ENCODE results near the gene CBFA2T2. TPM values are rescaled to one million over a fixed set of nuclear protein-coding genes. Genes with fewer than 3 reads are reported as not detected.

Gene CBFA2T2
- total RNA-seq, 4 donors from 2014 or later, result 17.2 to 24.6 (median 21.7) TPM

DNA sequence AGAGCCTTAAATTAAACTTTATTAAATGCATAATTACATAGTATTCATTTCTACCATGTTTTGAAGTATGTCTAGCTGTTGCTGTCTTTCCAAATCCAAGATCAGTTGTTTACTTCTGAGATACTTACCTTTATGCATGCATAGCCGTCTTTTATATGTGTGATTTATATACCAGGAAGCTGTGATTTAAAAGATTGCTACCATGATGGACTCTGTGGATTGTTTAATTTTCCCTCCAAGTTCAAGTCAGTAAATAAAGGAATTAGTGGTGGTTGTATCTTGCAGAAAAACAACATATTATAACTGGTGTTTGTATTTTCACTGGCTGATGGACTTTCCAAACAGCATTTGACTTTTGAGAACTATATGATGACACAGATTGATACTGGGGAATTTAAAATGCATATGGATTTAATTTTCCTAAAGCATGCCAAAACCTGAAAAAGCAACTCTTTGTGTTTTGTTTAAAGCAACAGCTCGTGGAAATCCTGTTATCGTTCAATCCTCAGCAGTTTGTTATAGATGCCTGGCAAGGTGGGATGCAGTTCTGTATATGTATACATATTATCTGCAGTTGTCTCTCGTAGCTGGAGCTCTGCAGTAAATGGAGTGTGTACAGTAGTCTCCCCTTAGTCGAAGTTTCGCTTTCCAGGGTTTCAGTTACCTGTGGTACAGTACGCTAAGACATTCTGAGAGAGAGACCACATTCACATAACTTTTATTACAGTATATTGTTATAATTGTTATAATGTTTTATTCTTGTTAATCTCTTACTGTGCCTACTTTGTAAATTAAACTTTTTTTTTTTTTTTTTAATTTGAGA lies 77.1 kb downstream of the CBFA2T2 start:
- no peak overlapping the region for H3K4me3 ChIP-seq (ENCODE audit: low read depth, poor library complexity, severe bottlenecking)
- WGBS, 2 donors, result 43 to 46% methylated on average over 7 of the region's 7 CpGs
- TF ChIP-seq CTCF (IDR thresholded peaks at IDR 0.05) (no peak), POLR2A (IDR thresholded peaks at IDR 0.05) (no peak)
- DNase-seq (ENCODE audit: low spot score in 2 of 2), result no peak
- intact Hi-C loops (cut with DNase I; ENCODE audit: low total_unique reads), result no loop called here

- intact Hi-C loops (cut with DNase I; ENCODE audit: low total_unique reads), result no loop called here
Measured at GRCh38 chr20:33567949-33568348, 78.1 kb downstream of the CBFA2T2 start.

GRCh38 chr20:33568378-33568777 lies 78.5 kb downstream of the CBFA2T2 start:
- 51 to 59% methylated on average over 9 of the region's 9 CpGs for WGBS, 2 donors
- no peak for DNase-seq (ENCODE audit: low spot score in 2 of 2)
- H3K4me3 ChIP-seq (ENCODE audit: low read depth, poor library complexity, severe bottlenecking), result no peak overlapping the region
- intact Hi-C loops (cut with DNase I; ENCODE audit: low total_unique reads), result no loop called here
- TF ChIP-seq POLR2A (IDR thresholded peaks at IDR 0.05) (no peak), CTCF (IDR thresholded peaks at IDR 0.05) (no peak)

More at GRCh38 chr20:33567949-33568348, 78.1 kb downstream of the CBFA2T2 start:
- H3K4me3 ChIP-seq (ENCODE audit: low read depth, poor library complexity, severe bottlenecking), result no peak overlapping the region
- no peak for TF ChIP-seq CTCF (IDR thresholded peaks at IDR 0.05)
- no peak for TF ChIP-seq POLR2A (IDR thresholded peaks at IDR 0.05)
- 91 to 93% methylated on average over 4 of the region's 4 CpGs for WGBS, 2 donors
- no peak for DNase-seq (ENCODE audit: low spot score in 2 of 2)

DNA sequence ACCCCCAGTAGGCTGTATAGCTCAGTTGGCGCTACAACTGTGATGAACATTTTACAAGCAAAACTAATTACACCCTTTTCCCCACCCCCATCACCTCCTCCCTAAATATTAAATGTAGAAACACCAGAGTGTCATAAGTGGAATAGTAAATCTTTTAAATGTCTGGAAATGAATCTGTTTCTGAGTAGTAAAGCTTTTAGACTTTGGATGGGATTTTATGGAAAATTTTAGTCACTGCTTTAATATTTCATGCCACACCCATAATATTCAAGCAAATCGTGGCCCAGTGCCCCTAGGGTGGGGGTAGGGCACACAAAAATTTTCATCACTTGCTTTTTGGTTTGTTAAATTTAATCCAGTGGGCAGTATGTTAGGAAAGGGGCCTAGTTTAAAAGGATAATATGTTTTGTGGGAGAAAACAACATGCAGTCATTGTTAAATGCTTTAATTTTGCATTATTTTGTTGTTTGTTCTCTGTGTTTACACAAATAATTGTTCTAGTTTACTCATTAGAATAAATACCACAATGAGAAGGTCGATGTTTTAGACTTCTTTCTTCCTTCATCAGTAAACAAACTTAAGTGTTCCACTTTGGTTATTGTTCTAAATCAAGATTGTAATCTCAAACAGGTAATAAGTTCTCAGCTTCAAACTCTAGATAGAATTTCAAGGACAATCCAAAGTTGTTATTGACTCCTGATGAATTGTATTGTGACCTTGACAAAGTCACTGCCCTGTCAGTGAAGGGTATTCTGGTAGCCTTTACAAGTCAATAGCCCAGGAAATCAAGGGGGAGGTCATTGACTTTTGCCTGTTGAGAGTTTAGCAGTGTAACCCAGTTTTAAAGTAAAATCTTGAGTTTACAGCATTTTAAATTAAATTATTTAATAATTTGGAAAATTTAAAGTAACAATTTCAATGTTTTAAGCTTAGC lies 79.2 kb downstream of the CBFA2T2 start:
- TF ChIP-seq POLR2A (IDR thresholded peaks at IDR 0.05) (no peak), CTCF (IDR thresholded peaks at IDR 0.05) (no peak)
- H3K4me3 ChIP-seq (ENCODE audit: low read depth, poor library complexity, severe bottlenecking), result no peak overlapping the region
- intact Hi-C loops (cut with DNase I; ENCODE audit: low total_unique reads), result no loop called here
- 20 to 26% methylated on average over 3 of the region's 3 CpGs for WGBS, 2 donors
- peak; percentile 47 to 92 for DNase-seq (ENCODE audit: low spot score in 2 of 2)

DNA sequence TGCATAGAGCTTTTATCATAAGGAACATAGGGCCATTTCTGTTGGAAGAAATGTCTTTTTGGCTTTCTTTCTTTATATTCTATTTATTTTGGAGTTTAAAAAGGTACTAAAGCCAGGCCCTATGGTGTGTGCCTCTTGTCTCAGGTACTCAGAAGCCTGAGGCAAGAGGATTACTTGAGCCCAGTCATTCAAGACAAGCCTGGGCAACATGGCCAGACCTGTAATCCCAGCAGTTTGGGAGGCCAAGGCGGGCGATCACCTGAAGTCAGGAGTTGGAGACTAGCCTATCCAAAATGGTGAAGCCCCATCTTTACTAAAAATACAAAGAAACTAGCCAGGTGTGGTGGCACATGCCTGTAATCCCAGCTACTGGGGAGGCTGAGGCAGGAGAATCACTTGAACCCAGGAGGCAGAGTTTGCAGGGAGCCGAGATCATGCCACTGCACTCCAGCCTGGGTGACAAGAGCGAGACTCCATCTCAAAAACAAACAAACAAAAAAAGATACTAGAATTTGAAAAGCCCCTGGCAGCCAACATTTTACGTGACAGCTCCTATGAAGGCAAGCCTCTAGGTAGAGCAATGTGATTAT lies 80.0 kb downstream of the CBFA2T2 start:
- intact Hi-C loops (cut with DNase I; ENCODE audit: low total_unique reads), result no loop called here
- TF ChIP-seq POLR2A (IDR thresholded peaks at IDR 0.05), result no peak
- TF ChIP-seq CTCF (IDR thresholded peaks at IDR 0.05), result no peak
- WGBS, 2 donors, result 50 to 61% methylated on average over 5 of the region's 5 CpGs
- DNase-seq (ENCODE audit: low spot score in 2 of 2), result no peak
- H3K4me3 ChIP-seq (ENCODE audit: low read depth, poor library complexity, severe bottlenecking), result no peak overlapping the region

All from lower leg skin (tissue), 4 donors.